Loucy (cell line): Measurements from ENCODE around the gene PTTG1IP2.

Experiments
- CTCF ChIP-seq: fragments of 200-600 bp; sonication (generic); conservative IDR thresholded peaks from 2 replicates; pipeline ENCODE4 v1.5.1; 2014; ENCODE audit warnings: mild to moderate bottlenecking, antibody characterized with exemption, low read length
- EZH2phosphoT487 ChIP-seq: fragments of 200-600 bp; IDR thresholded peaks from 2 replicates; pipeline ENCODE4 v1.6.1; 2018; ENCODE audit warnings: antibody characterized with exemption, mild to moderate bottlenecking, moderate library complexity, borderline replicate concordance

GRCh38 chr7:90461219-90461618 is 8.2 kb upstream of the PTTG1IP2 start:
- TF ChIP-seq CTCF (no peak), EZH2phosphoT487 (no peak)
